Measurements from ENCODE around the gene PHKG1. TPM values are rescaled to one million over a fixed set of nuclear protein-coding genes. Genes with fewer than 3 reads are reported as not detected.

PHKG1 gene
- polyA plus RNA-seq, 2 of the 4 experiments (the other 2 are of a cell fraction), result 0.41 to 1.0 TPM

GRCh38 chr7:56051339-56052191 is 41.2 kb downstream of the PHKG1 start, which contains the start of the genes CCT6A and PSPH (continued):
- no peak for TF ChIP-seq ATOH8 (CRISPR knock-in tag; IDR thresholded peaks at IDR 0.05; ENCODE audit: low read depth)
- peak; percentile 47 for TF ChIP-seq REST (IDR thresholded peaks at IDR 0.05)
- TF ChIP-seq E2F6 (IDR thresholded peaks at IDR 0.05; ENCODE audit: borderline replicate concordance, low read depth), result peak; percentile 68
- no peak for TF ChIP-seq ZSCAN20 (CRISPR knock-in tag; IDR thresholded peaks at IDR 0.05)
- TF ChIP-seq HOXB5 (CRISPR knock-in tag; IDR thresholded peaks at IDR 0.05), result no peak
- TF ChIP-seq RFX5 (IDR thresholded peaks at IDR 0.05), result 0 out of 2 replicates have a peak, but pooled peaks have one; percentile 58
- no peak for TF ChIP-seq SREBF2 (IDR thresholded peaks at IDR 0.05)
- TF ChIP-seq EHMT2 (IDR thresholded peaks at IDR 0.05; ENCODE audit: low read depth), result no peak
- TF ChIP-seq USF2 (IDR thresholded peaks at IDR 0.05), result peak; percentile 28; the same call in 1 of the 2 replicates
- peak; percentile 91; the same call in 1 of the 2 replicates for TF ChIP-seq PHF8 (IDR thresholded peaks at IDR 0.05; ENCODE audit: borderline replicate concordance, low read depth)
- peak; percentile 81; the same call in 2 of the 3 replicates for TF ChIP-seq BCL3 (IDR thresholded peaks at IDR 0.05)
- 0 out of 2 replicates have a peak, but pooled peaks have one; percentile 14 for TF ChIP-seq BHLHE40 (IDR thresholded peaks at IDR 0.05; ENCODE audit: low read depth, low read length)
- peak; percentile 88 to 96 for TF ChIP-seq JUN (IDR thresholded peaks at IDR 0.05)
- no peak for TF ChIP-seq CEBPB (IDR thresholded peaks at IDR 0.05)
- peak; percentile 78 for TF ChIP-seq CHD2 (IDR thresholded peaks at IDR 0.05; ENCODE audit: low read length, partially characterized antibody)

- DNase-seq (ENCODE audit: low read depth in 1 of 2, low spot score in 1 of 2), result no peak
- under 1% methylated on average over 8 of the region's 9 CpGs for WGBS (ENCODE audit: missing lambda C conversion rate)
- FAIRE-seq, result no peak
- CTCF ChIA-PET, result interaction anchor here (0.6 to 1.5 kb wide), 10 partner anchors 8 to 87 kb away, joined by 3 to 8 read pairs (median 4); partner anchors contain the start of genes NIPSNAP2 and PHKG1
- ATAC-seq, result peak in 1 of 2 experiments; percentile 48; a peak in 3 of 6 replicates
- TF ChIP-seq PHF8 (IDR thresholded peaks at IDR 0.05; ENCODE audit: borderline replicate concordance, low read depth), result peak; percentile 61
- no peak for TF ChIP-seq USF2 (IDR thresholded peaks at IDR 0.05)
- TF ChIP-seq HMGXB4 (CRISPR knock-in tag; IDR thresholded peaks at IDR 0.05; ENCODE audit: borderline replicate concordance), result 0 out of 2 replicates have a peak, but pooled peaks have one; percentile 22
- Histone ChIP-seq H3K4me3 (peak overlapping the region; percentile 96), H3K9me3 (no peaks in the 10 kb centered on the region), H3K4me1 (peaks cover 64% of the 10 kb centered on the region), H3K27ac (peak overlapping the region; percentile 93 to 98), H3K4me2 (peak overlapping the region; percentile 87)
- POLR2A ChIA-PET, result interaction anchor here (0.6 to 1.9 kb wide), 22 partner anchors 8 to 1032 kb away, joined by 3 to 114 read pairs (median 6); partner anchors contain the start of genes CHCHD2, EGFR and SUMF2
Measured at GRCh38 chr7:56051053-56051338, 41.8 kb downstream of the PHKG1 start.

Measured in A549 (cell line).